Body of pancreas (tissue), 4 donors: ENCODE results near the gene NXNL1. TPM values are rescaled to one million over a fixed set of nuclear protein-coding genes. Genes with fewer than 3 reads are reported as not detected.

Experiments
- ATAC-seq: fragments of 150-250 bp; one replicate; pipeline ENCODE4 v1.9.1; 2016
- DNase-seq, 4 donors: peaks; one replicate each; pipeline ENCODE4 v3.0.0-alpha.2; 2019
- H3K27ac ChIP-seq, 4 donors: fragments of 200-600 bp; sonication (generic); 1 replicate in 3 of 4; 2 replicates in 1 of 4; pipeline versions ENCODE4 v1.5.1 to v1.6.1; 2016 to 2019; ENCODE audit warnings: mild to moderate bottlenecking in 1 of 4, mixed read lengths in 1 of 4, moderate library complexity in 1 of 4
- H3K27me3 ChIP-seq, 2 donors: fragments of 200-600 bp; sonication (generic); one replicate each; pipeline ENCODE4 v1.6.0; 2016; ENCODE audit warnings: mild to moderate bottlenecking in 1 of 2
- H3K36me3 ChIP-seq, 2 donors: fragments of 200-600 bp; sonication (generic); replicated peaks in 1 of 2; 2 replicates each; pipeline ENCODE4 v1.5.1; 2016; ENCODE audit warnings: low read depth in 2 of 2; ENCODE audit not compliant: insufficient read depth in 1 of 2
- H3K4me1 ChIP-seq: fragments of 200-600 bp; sonication (generic); one replicate; pipeline ENCODE4 v1.6.0; 2016
- H3K4me3 ChIP-seq, 2 donors: fragments of 200-600 bp; sonication (generic); 1 replicate in 1 of 2; 2 replicates in 1 of 2; pipeline ENCODE4 v1.5.1; 2016 to 2019
- H3K9me3 ChIP-seq, 3 donors: fragments of 200-600 bp; sonication (generic); 1 replicate in 2 of 3; 2 replicates in 1 of 3; pipeline ENCODE4 v1.5.1; 2016
- CTCF ChIP-seq, 7 experiments: fragments of 450-650 bp in 4 of 7; fragments of 200-600 bp in 3 of 7; sonication (generic) in 3 of 7; IDR thresholded peaks; one replicate each; pipeline ENCODE4 v1.5.1; 2016 to 2019; ENCODE audit warnings: antibody characterized with exemption in 7 of 7
- POLR2A ChIP-seq, 3 donors: fragments of 450-650 bp; IDR thresholded peaks; one replicate each; pipeline ENCODE4 v1.6.1; 2016; ENCODE audit warnings: antibody characterized with exemption in 3 of 3, mild to moderate bottlenecking in 2 of 3
- WGBS, 2 donors: methylation state at CpG; one replicate each; pipeline ENCODE4 v1.1.5; 2017; 5-methylcytosine and 5-hydroxymethylcytosine counted together
- intact Hi-C: fragments of 100-400 bp; cut with DNase I; formaldehyde crosslinking; loops from one replicate; pipeline ENCODE4 v1.15.1; 2023
- total RNA-seq, 2 donors: library from RNA; depleted of rRNA; stranded (reverse); fragments of >200 nt; gene quantifications; one replicate each; pipeline ENCODE4 v1.1.0, GENCODE V29; 2016

NXNL1 gene
- total RNA-seq, 2 donors from 2014 or later = not detected

- WGBS, 2 donors = 0 to 1% methylated on average over 15 to 25 of the region's 67 CpGs
- no peaks in the 10 kb centered on the region for H3K9me3 ChIP-seq
- no peaks in the 10 kb centered on the region for H3K27me3 ChIP-seq
- DNase-seq (peak; percentile 97 to 99 (median 98)), ATAC-seq (peak; percentile 86)
- no peaks in the 10 kb centered on the region for H3K36me3 ChIP-seq
- peaks cover 38% of the 10 kb centered on the region for H3K4me1 ChIP-seq
- H3K27ac ChIP-seq = peak within 1 kb of the TSS; percentile 69 to 94 (median 85)
- no peak for TF ChIP-seq CTCF (IDR thresholded peaks at IDR 0.05)
- peak in 2 of 3 donors; percentile 45 to 67 for TF ChIP-seq POLR2A (IDR thresholded peaks at IDR 0.05)
- intact Hi-C loops = no loop called here
- peak within 1 kb of the TSS; percentile 43 to 91 for H3K4me3 ChIP-seq
These were observed 9.5 kb upstream of the NXNL1 start, which contains the start of gene SLC27A1 for GRCh38 chr19:17470068-17470841. Gene SLC27A1, plus strand, starts transcription at chr19:17470524. Its CDS starts 17 bp downstream, at chr19:17470541.

- no peaks in the 10 kb centered on the region for H3K27me3 ChIP-seq
- DNase-seq (peak; percentile 97 to 99 (median 98)), ATAC-seq (peak; percentile 83)
- peak overlapping the region; percentile 69 to 94 (median 85) for H3K27ac ChIP-seq
- peaks cover 33% of the 10 kb centered on the region for H3K4me1 ChIP-seq
- peak overlapping the region; percentile 3 to 43 for H3K4me3 ChIP-seq
- no peaks in the 10 kb centered on the region for H3K9me3 ChIP-seq
- no peaks in the 10 kb centered on the region for H3K36me3 ChIP-seq
- intact Hi-C loops = no loop called here
- 0 to 2% methylated on average over 13 to 31 of the region's 31 CpGs for WGBS, 2 donors
- peak in 2 of 3 donors; percentile 31 to 43 for TF ChIP-seq POLR2A (IDR thresholded peaks at IDR 0.05)
- no peak for TF ChIP-seq CTCF (IDR thresholded peaks at IDR 0.05)
These were observed 8.8 kb upstream of the NXNL1 start for GRCh38 chr19:17469481-17470067.

- WGBS, 2 donors = 3% methylated on average over 6 to 19 of the region's 19 CpGs
- intact Hi-C loops = no loop called here
- H3K27me3 ChIP-seq = no peaks in the 10 kb centered on the region
- H3K4me1 ChIP-seq = peaks cover 33% of the 10 kb centered on the region
- H3K36me3 ChIP-seq = no peaks in the 10 kb centered on the region
- ATAC-seq (peak; percentile 0), DNase-seq (no peak)
- TF ChIP-seq POLR2A (IDR thresholded peaks at IDR 0.05) (no peak), CTCF (IDR thresholded peaks at IDR 0.05) (no peak)
- no peaks in the 10 kb centered on the region for H3K9me3 ChIP-seq
- peak overlapping the region; percentile 3 to 43 for H3K4me3 ChIP-seq
- peak overlapping the region; percentile 69 to 94 (median 85) for H3K27ac ChIP-seq
These were observed 8.4 kb upstream of the NXNL1 start for GRCh38 chr19:17469092-17469480.

- WGBS, 2 donors = 58 to 68% methylated on average over 15 to 25 of the region's 25 CpGs
- no peaks in the 10 kb centered on the region for H3K36me3 ChIP-seq
- peak overlapping the region in 1 of 2 donors; percentile 43 for H3K4me3 ChIP-seq
- H3K4me1 ChIP-seq = peaks cover 33% of the 10 kb centered on the region
- H3K27me3 ChIP-seq = no peaks in the 10 kb centered on the region
- H3K9me3 ChIP-seq = no peaks in the 10 kb centered on the region
- DNase-seq (peak; percentile 26 to 51 (median 42)), ATAC-seq (no peak)
- intact Hi-C loops = no loop called here
- peak overlapping the region in 3 of 4 donors; percentile 69 to 94 (median 87) for H3K27ac ChIP-seq
- TF ChIP-seq POLR2A (IDR thresholded peaks at IDR 0.05) = no peak
- no peak for TF ChIP-seq CTCF (IDR thresholded peaks at IDR 0.05)
These were observed 7.8 kb upstream of the NXNL1 start for GRCh38 chr19:17468302-17469091.
